Endothelial cell of umbilical vein (primary cell): Measurements from ENCODE around the gene KDM4B. TPM values are rescaled to one million over a fixed set of nuclear protein-coding genes. Genes with fewer than 3 reads are reported as not detected.

Source experiments
- BruUV-seq: library from RNA; stranded (reverse); fragments of 400-500 nt; replicated peaks from 2 replicates; lab custom pipeline; 2021; lab: Mats Ljungman, UMichigan
- CTCF ChIA-PET: fragments of 300-600, 350-600 bp; sonication (Branson Sonifier 250); formaldehyde crosslinking; loops from one replicate; lab custom pipeline; 2021; ENCODE audit warnings: antibody characterized with exemption, inconsistent platforms; lab: Charles Lee
- POLR2A ChIA-PET: fragments of 300-600, 350-600 bp; sonication (Branson Sonifier 250); formaldehyde crosslinking; loops from one replicate; lab custom pipeline; 2021; ENCODE audit warnings: antibody characterized with exemption, inconsistent platforms; lab: Charles Lee
- DNase-seq: peaks from one replicate; pipeline ENCODE4 v3.0.0-alpha.2; 2011; ENCODE audit warnings: low read depth, low spot score
- FAIRE-seq: peaks from 2 replicates; lab custom pipeline; 2011; peaks lifted over from hg19 to GRCh38; lab: Jason Lieb, UNC
- H2AFZ ChIP-seq: 2 replicates; pipeline ENCODE4 v1.6.0; 2012; ENCODE audit warnings: low read depth, low read length, control low read depth, inconsistent platforms
- H3K27ac ChIP-seq: 2 replicates; pipeline ENCODE4 v1.5.1; 2011; ENCODE audit warnings: low read depth, mild to moderate bottlenecking, control low read depth, low read length, moderate library complexity; ENCODE audit not compliant: insufficient read depth
- H3K27me3 ChIP-seq, 2 experiments: 2 replicates each; pipeline versions ENCODE4 v1.6.0 to v1.6.1; 2011; ENCODE audit warnings: low read length in 2 of 2, mixed read lengths in 1 of 2; ENCODE audit not compliant: control insufficient read depth in 2 of 2, insufficient read depth in 2 of 2
- H3K36me3 ChIP-seq, 2 experiments: 2 replicates in 1 of 2; 3 replicates in 1 of 2; pipeline ENCODE4 v1.5.1; 2011; ENCODE audit warnings: low read length in 2 of 2, mild to moderate bottlenecking in 1 of 2, moderate library complexity in 1 of 2; ENCODE audit not compliant: control insufficient read depth in 2 of 2, insufficient read depth in 2 of 2; ENCODE audit errors: extremely low read depth in 1 of 2
- H3K4me1 ChIP-seq: 3 replicates; pipeline ENCODE4 v1.5.1; 2011; ENCODE audit warnings: mild to moderate bottlenecking, low read length; ENCODE audit not compliant: control insufficient read depth, insufficient read depth; ENCODE audit errors: extremely low read depth
- H3K4me2 ChIP-seq: 2 replicates; pipeline ENCODE4 v1.6.1; 2011; ENCODE audit warnings: low read length, control low read depth, mixed read lengths; ENCODE audit not compliant: insufficient read depth
- H3K4me3 ChIP-seq, 3 experiments: fragments of 200-600 bp in 1 of 3; sonication (generic), shearing (Covaris generic) in 1 of 3; replicated peaks in 1 of 3; 2 replicates each; pipeline ENCODE4 v1.5.1; 2011 to 2016; ENCODE audit warnings: control low read depth in 3 of 3, low read length in 3 of 3, mild to moderate bottlenecking in 2 of 3, inconsistent platforms in 1 of 3, low read depth in 1 of 3, moderate library complexity in 1 of 3; ENCODE audit not compliant: insufficient read depth in 1 of 3
- H3K79me2 ChIP-seq: 2 replicates; pipeline ENCODE4 v1.6.0; 2012; ENCODE audit warnings: low read length, inconsistent platforms; ENCODE audit not compliant: control insufficient read depth, insufficient read depth
- H3K9ac ChIP-seq: replicated peaks from 2 replicates; pipeline ENCODE3; 2011; ENCODE audit warnings: low read length, control low read depth; ENCODE audit not compliant: insufficient read depth; ENCODE audit errors: extremely low read depth
- H3K9me1 ChIP-seq: replicated peaks from 3 replicates; pipeline ENCODE4 v1.6.0; 2011; ENCODE audit warnings: mild to moderate bottlenecking, low read length; ENCODE audit not compliant: control insufficient read depth, insufficient read depth; ENCODE audit errors: extremely low read depth
- H3K9me3 ChIP-seq: replicated peaks from 2 replicates; pipeline ENCODE4 v1.5.1; 2012; ENCODE audit warnings: low read length, inconsistent platforms; ENCODE audit not compliant: control insufficient read depth, insufficient read depth
- H4K20me1 ChIP-seq: replicated peaks from 2 replicates; pipeline ENCODE3; 2011; ENCODE audit warnings: mild to moderate bottlenecking, low read length; ENCODE audit not compliant: control insufficient read depth, insufficient read depth; ENCODE audit errors: extremely low read depth
- CTCF ChIP-seq, 2 donors: IDR thresholded peaks; 1 replicate in 1 of 2; 2 replicates in 1 of 2; pipeline ENCODE4 v1.5.1; 2011; ENCODE audit warnings: low read length in 2 of 2, mild to moderate bottlenecking in 2 of 2, moderate library complexity in 2 of 2, control low read depth in 1 of 2, inconsistent platforms in 1 of 2, low read depth in 1 of 2; ENCODE audit not compliant: insufficient read depth in 1 of 2; ENCODE audit errors: extremely low read depth in 1 of 2
- GATA2 ChIP-seq: IDR thresholded peaks from 2 replicates; pipeline ENCODE4 v1.7.0; 2011; ENCODE audit warnings: low read depth, mild to moderate bottlenecking, moderate library complexity, mixed read lengths, low read length; ENCODE audit not compliant: insufficient read length, insufficient read depth
- POLR2A ChIP-seq: IDR thresholded peaks from 2 replicates; pipeline ENCODE4 v1.6.1; 2012; ENCODE audit warnings: low read depth, mild to moderate bottlenecking, control low read depth, low read length
- POLR2AphosphoS5 ChIP-seq: IDR thresholded peaks from 2 replicates; pipeline ENCODE4 v1.6.1; 2012; ENCODE audit warnings: low read depth, mild to moderate bottlenecking, control low read depth, low read length, moderate library complexity; ENCODE audit not compliant: insufficient read depth
- dilution Hi-C: fragments of 300-500 bp; cut with MboI; formaldehyde crosslinking; loops from one replicate; pipeline ENCODE4 v1.15.0; 2019; ENCODE audit warnings: low sequenced_read_pairs; ENCODE audit not compliant: extremely low pct_ligation_motif_present
- intact Hi-C: fragments of 100-400 bp; cut with micrococcal nuclease; formaldehyde crosslinking; loops from one replicate; pipeline ENCODE4 v1.10.0; 2022
- polyA plus RNA-seq, 4 experiments: library from polyadenylated mRNA; depleted of rRNA in 3 of 4; stranded (reverse) in 3 of 4; unstranded in 1 of 4; fragments of >200 nt; gene quantifications; 2 replicates each; pipeline versions ENCODE4 v1.2.1 to v1.2.3, GENCODE V29; 2011 to 2012; ENCODE audit warnings: missing spikeins in 1 of 4
- total RNA-seq: library from RNA; stranded (reverse); gene quantifications from 2 replicates; pipeline ENCODE4 v1.2.3, GENCODE V29; 2021

Gene KDM4B
- total and polyA plus RNA-seq, 2 donors (not counting 3 experiments of a cell fraction or from before 2014, with no cell fraction given): 12.4 to 37.2 TPM

- no peaks in the 10 kb centered on the region for H3K27me3 ChIP-seq
- TF ChIP-seq POLR2AphosphoS5: no peak
- TF ChIP-seq GATA2: no peak
- TF ChIP-seq CTCF (IDR thresholded peaks at IDR 0.05; ENCODE audit: extremely low read depth in 1 of 2, insufficient read depth in 1 of 2, low read depth in 1 of 2, low read length in 2 of 2): no peak
- no peak for TF ChIP-seq POLR2A
- H3K4me3 ChIP-seq: no peak overlapping the region
- H3K4me2 ChIP-seq: no peak overlapping the region
- dilution Hi-C loops (no loop called here), intact Hi-C loops (no loop called here)
- ChIA-PET POLR2A (interaction anchor here (0.8 kb wide), 1 partner anchor 49 kb away, joined by 3 read pairs; the partner anchor contains the start of gene KDM4B), CTCF (interaction anchor here (0.9 to 1.7 kb wide), 4 partner anchors 14 to 69 kb away, joined by 3 to 5 read pairs (median 3); no protein-coding TSS in a partner anchor)
- FAIRE-seq (no peak), DNase-seq (no peak)
- no peaks in the 10 kb centered on the region for H3K4me1 ChIP-seq
- peaks cover 0 to 10% of the 10 kb centered on the region in 2 experiments for H3K36me3 ChIP-seq
- H3K9ac ChIP-seq: no peak overlapping the region
- no peaks in the 10 kb centered on the region for H3K9me3 ChIP-seq
- H2AFZ ChIP-seq: no peak overlapping the region
- H4K20me1 ChIP-seq: no peaks in the 10 kb centered on the region
- H3K9me1 ChIP-seq: no peaks in the 10 kb centered on the region
- peaks cover 23% of the 10 kb centered on the region for H3K79me2 ChIP-seq
- BruUV-seq: no TSS peak
- no peak overlapping the region for H3K27ac ChIP-seq
Measured at GRCh38 chr19:5017235-5017634, 48.3 kb downstream of the KDM4B start.
